ENCODE results near the gene CHST12. TPM values are rescaled to one million over a fixed set of nuclear protein-coding genes. Genes with fewer than 3 reads are reported as not detected.
A peak's percentile ranks its signal among the peaks of the same experiment; 100 is the strongest.

The CHST12 gene
- total RNA-seq (10 to 100 TPM in 3 of 4 donors, 1 to 10 TPM in 1; 7.5 to 10.9 (median 10.4) TPM), polyA plus RNA-seq (10 to 100 TPM in 1 of 3 donors, 1 to 10 TPM in 2; 1.2 to 11.9 (median 3.2) TPM)

- Histone ChIP-seq H3K27me3 (no peaks in the 10 kb centered on the region), H3K9me3 (no peaks in the 10 kb centered on the region), H3K4me1 (peaks cover 0 to 43% (median 33%) of the 10 kb centered on the region in 4 donors), H3K36me3 (no peaks in the 10 kb centered on the region), H3K27ac (peak within 1 kb of the TSS; percentile 74 to 84 (median 82)), H3K4me3 (peak within 1 kb of the TSS; percentile 85 to 97 (median 88))
- DNase-seq = peak; percentile 97
- peak in 3 of 4 donors; percentile 8 to 43 (median 31) for TF ChIP-seq POLR2AphosphoS5 (IDR thresholded peaks at IDR 0.05)
- TF ChIP-seq POLR2A (IDR thresholded peaks at IDR 0.05) = no peak
- WGBS, 2 donors = 1 to 2% methylated on average over 89 of the region's 89 CpGs
- intact Hi-C loops (cut with DNase I) = loop anchor here (2.0 to 5.0 kb wide), 2 partner anchors 48 to 154 kb away; partner anchors contain the start of genes BRAT1, EIF3B and IQCE
These were observed at the start of gene CHST12 for GRCh38 chr7:2403014-2403717. Gene CHST12, plus strand, starts transcription at chr7:2403611. Its CDS starts 29,029 bp downstream, at chr7:2432640.

GRCh38 chr7:2353936-2354185, 49.5 kb upstream of the CHST12 start:
- no peak for TF ChIP-seq CTCF (IDR thresholded peaks at IDR 0.05)
- TF ChIP-seq POLR2A (IDR thresholded peaks at IDR 0.05) = peak in 1 of 2 donors; percentile 27
- peak in 3 of 4 donors; percentile 18 to 63 (median 30) for TF ChIP-seq POLR2AphosphoS5 (IDR thresholded peaks at IDR 0.05)
- no peak for TF ChIP-seq EP300 (IDR thresholded peaks at IDR 0.05)
- peak; percentile 94 for DNase-seq

GRCh38 chr7:2354186-2354938, 49.0 kb upstream of the CHST12 start, which contains the start of gene EIF3B:
Gene EIF3B, plus strand, starts transcription at chr7:2354827. Its CDS starts 95 bp downstream, at chr7:2354922.
- no peak for TF ChIP-seq CTCF (IDR thresholded peaks at IDR 0.05)
- TF ChIP-seq POLR2A (IDR thresholded peaks at IDR 0.05) = no peak
- TF ChIP-seq POLR2AphosphoS5 (IDR thresholded peaks at IDR 0.05) = peak; percentile 50 to 86 (median 80)
- no peak for TF ChIP-seq EP300 (IDR thresholded peaks at IDR 0.05)
- no peaks in the 10 kb centered on the region for H3K9me3 ChIP-seq
- H3K27me3 ChIP-seq = no peaks in the 10 kb centered on the region
- peak within 1 kb of the TSS; percentile 92 to 99 (median 98) for H3K27ac ChIP-seq
- peak; percentile 95 for DNase-seq
- peak within 1 kb of the TSS; percentile 88 to 100 (median 98) for H3K4me3 ChIP-seq
- intact Hi-C loops (cut with DNase I) = loop anchor here (2.0 to 10.0 kb wide), 5 partner anchors 48 to 782 kb away; partner anchors contain the start of genes BRAT1, CHST12, IQCE and MAD1L1
- H3K36me3 ChIP-seq = peaks cover 0 to 10% (median 0%) of the 10 kb centered on the region in 4 donors
- H3K4me1 ChIP-seq = peaks cover 0 to 51% (median 47%) of the 10 kb centered on the region in 4 donors
- WGBS, 2 donors = 0% methylated on average over 55 of the region's 55 CpGs

More at GRCh38 chr7:2353936-2354185, 49.5 kb upstream of the CHST12 start:
- H3K27me3 ChIP-seq = no peaks in the 10 kb centered on the region
- H3K4me3 ChIP-seq = peak overlapping the region; percentile 88 to 100 (median 98)
- H3K27ac ChIP-seq = peak overlapping the region; percentile 92 to 99 (median 98)
- no peaks in the 10 kb centered on the region for H3K9me3 ChIP-seq
- peaks cover 0 to 9% (median 0%) of the 10 kb centered on the region in 4 donors for H3K36me3 ChIP-seq
- peaks cover 0 to 46% (median 42%) of the 10 kb centered on the region in 4 donors for H3K4me1 ChIP-seq
- intact Hi-C loops (cut with DNase I) = loop anchor here (2.0 to 10.0 kb wide), 5 partner anchors 49 to 782 kb away; partner anchors contain the start of genes BRAT1, CHST12, IQCE and MAD1L1
- WGBS, 2 donors = 0% methylated on average over 26 of the region's 26 CpGs

GRCh38 chr7:2354939-2355704, 48.3 kb upstream of the CHST12 start:
- Histone ChIP-seq H3K4me1 (peaks cover 0 to 59% (median 49%) of the 10 kb centered on the region in 4 donors), H3K4me3 (peak overlapping the region; percentile 88 to 100 (median 98)), H3K27me3 (no peaks in the 10 kb centered on the region), H3K27ac (peak overlapping the region; percentile 92 to 99 (median 98)), H3K36me3 (peaks cover 0 to 13% (median 0%) of the 10 kb centered on the region in 4 donors), H3K9me3 (no peaks in the 10 kb centered on the region)
- DNase-seq = no peak
- 0% methylated on average over 92 of the region's 92 CpGs for WGBS, 2 donors
- no peak for TF ChIP-seq POLR2A (IDR thresholded peaks at IDR 0.05)
- intact Hi-C loops (cut with DNase I) = loop anchor here (2.0 to 10.0 kb wide), 5 partner anchors 48 to 783 kb away; partner anchors contain the start of genes BRAT1, CHST12, IQCE and MAD1L1

- peaks cover 0 to 17% (median 0%) of the 10 kb centered on the region in 4 donors for H3K36me3 ChIP-seq
- H3K27ac ChIP-seq = peak overlapping the region in 2 of 4 donors; percentile 97 to 98
- H3K4me1 ChIP-seq = peaks cover 0 to 64% (median 49%) of the 10 kb centered on the region in 4 donors
- WGBS, 2 donors = 2 to 7% methylated on average over 9 of the region's 9 CpGs
- no peaks in the 10 kb centered on the region for H3K27me3 ChIP-seq
- H3K9me3 ChIP-seq = no peaks in the 10 kb centered on the region
- intact Hi-C loops (cut with DNase I) = loop anchor here (2.0 to 10.0 kb wide), 3 partner anchors 47 to 251 kb away; partner anchors contain the start of genes CHST12 and MAD1L1
- DNase-seq = no peak
- TF ChIP-seq POLR2AphosphoS5 (IDR thresholded peaks at IDR 0.05) (no peak), EP300 (IDR thresholded peaks at IDR 0.05) (no peak), CTCF (IDR thresholded peaks at IDR 0.05) (no peak), POLR2A (IDR thresholded peaks at IDR 0.05) (no peak)
- H3K4me3 ChIP-seq = peak overlapping the region; percentile 88 to 100 (median 98)
These were observed 47.8 kb upstream of the CHST12 start for GRCh38 chr7:2355705-2356008.
